Body of pancreas (tissue), 4 donors: Measurements from ENCODE around the gene BAIAP3.

Experiments used
- POLR2A ChIP-seq, 3 donors: fragments of 450-650 bp; IDR thresholded peaks; one replicate each; pipeline ENCODE4 v1.6.1; 2016; ENCODE audit warnings: antibody characterized with exemption in 3 of 3, mild to moderate bottlenecking in 2 of 3
- TF ChIP-seq, protein P1 (sequence below), 7 experiments: fragments of 450-650 bp in 4 of 7; fragments of 200-600 bp in 3 of 7; sonication (generic) in 3 of 7; IDR thresholded peaks; one replicate each; pipeline ENCODE4 v1.5.1; 2016 to 2019; ENCODE audit warnings: antibody characterized with exemption in 7 of 7

DNA sequence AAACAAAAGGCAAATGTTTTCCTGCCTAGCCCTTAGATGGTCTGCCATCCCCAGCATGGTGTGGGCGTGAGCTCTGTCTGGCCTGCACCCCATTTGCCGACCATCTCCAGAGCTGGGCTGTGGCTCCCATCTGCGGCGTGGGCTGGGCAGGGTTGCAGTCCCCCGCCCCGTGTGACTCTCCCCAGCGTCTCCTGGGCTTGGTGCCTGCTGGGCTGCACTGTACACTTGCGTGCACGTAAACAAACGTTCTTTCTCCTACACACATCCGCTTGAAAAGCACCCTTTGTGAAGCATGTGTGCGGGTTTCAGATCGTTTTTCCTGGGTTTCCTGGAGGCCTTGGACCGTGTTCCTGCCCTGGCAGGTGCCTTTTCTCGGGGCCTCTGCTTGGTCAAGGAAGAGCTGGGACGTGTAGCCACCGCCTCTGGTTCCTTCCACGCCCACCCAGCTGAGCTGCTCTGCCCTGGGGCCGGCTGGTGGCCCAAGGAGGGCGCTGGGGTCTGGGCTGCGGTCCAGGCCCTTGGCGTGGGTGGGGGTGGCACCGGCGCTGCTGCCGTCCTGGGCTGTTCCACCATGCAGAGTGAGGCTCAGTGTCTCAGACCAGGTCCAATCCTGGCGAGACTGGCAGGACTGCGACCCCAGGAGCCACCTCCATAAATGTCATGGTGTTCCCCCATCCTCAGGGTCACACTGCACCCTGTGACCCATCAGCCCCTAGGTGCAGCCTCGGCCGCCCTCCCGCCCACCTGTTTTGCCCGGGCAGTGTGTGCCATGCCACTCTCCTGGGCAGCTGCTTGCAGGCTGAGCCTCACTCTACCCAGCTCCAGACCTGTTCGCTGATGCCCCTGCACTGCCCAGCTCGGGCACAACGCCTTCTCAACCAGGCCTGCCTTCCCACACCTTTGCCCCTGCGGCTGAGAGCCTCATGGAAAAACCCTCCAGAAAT is 9.9 kb upstream of the BAIAP3 start:
- TF ChIP-seq, protein P1, sequence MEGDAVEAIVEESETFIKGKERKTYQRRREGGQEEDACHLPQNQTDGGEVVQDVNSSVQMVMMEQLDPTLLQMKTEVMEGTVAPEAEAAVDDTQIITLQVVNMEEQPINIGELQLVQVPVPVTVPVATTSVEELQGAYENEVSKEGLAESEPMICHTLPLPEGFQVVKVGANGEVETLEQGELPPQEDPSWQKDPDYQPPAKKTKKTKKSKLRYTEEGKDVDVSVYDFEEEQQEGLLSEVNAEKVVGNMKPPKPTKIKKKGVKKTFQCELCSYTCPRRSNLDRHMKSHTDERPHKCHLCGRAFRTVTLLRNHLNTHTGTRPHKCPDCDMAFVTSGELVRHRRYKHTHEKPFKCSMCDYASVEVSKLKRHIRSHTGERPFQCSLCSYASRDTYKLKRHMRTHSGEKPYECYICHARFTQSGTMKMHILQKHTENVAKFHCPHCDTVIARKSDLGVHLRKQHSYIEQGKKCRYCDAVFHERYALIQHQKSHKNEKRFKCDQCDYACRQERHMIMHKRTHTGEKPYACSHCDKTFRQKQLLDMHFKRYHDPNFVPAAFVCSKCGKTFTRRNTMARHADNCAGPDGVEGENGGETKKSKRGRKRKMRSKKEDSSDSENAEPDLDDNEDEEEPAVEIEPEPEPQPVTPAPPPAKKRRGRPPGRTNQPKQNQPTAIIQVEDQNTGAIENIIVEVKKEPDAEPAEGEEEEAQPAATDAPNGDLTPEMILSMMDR (IDR thresholded peaks at IDR 0.05), result no peak
- no peak for TF ChIP-seq POLR2A (IDR thresholded peaks at IDR 0.05)
